ENCODE results near the gene PLEKHM3. TPM values are rescaled to one million over a fixed set of nuclear protein-coding genes. Genes with fewer than 3 reads are reported as not detected.
A peak's percentile ranks its signal among the peaks of the same experiment; 100 is the strongest.

Gene PLEKHM3
- polyA plus RNA-seq, 1 donor (not counting 4 experiments of a cell fraction or from before 2014, with no cell fraction given) = 2.9 TPM

GRCh38 chr2:207932106-207932505 is 93.2 kb downstream of the PLEKHM3 start:
- Histone ChIP-seq H3K36me3 (ENCODE audit: control insufficient read depth in 2 of 2, extremely low read depth in 1 of 2, insufficient read depth in 2 of 2, low read length in 2 of 2) (no peaks in the 10 kb centered on the region), H3K4me2 (ENCODE audit: control insufficient read depth, extremely low read depth, insufficient read depth, low read depth, low read length) (no peak overlapping the region), H3K27me3 (ENCODE audit: control insufficient read depth, extremely low read depth, insufficient read depth, low read length) (no peaks in the 10 kb centered on the region), H3K27ac (ENCODE audit: control insufficient read depth, insufficient read depth, low read length) (no peak overlapping the region), H3K4me1 (ENCODE audit: control insufficient read depth, extremely low read depth, insufficient read depth, low read length) (no peaks in the 10 kb centered on the region), H3K9ac (ENCODE audit: control insufficient read depth, extremely low read depth, insufficient read depth, low read length) (no peak overlapping the region), H3K9me3 (ENCODE audit: control insufficient read depth, low read depth, low read length) (no peaks in the 10 kb centered on the region), H4K20me1 (ENCODE audit: control insufficient read depth, extremely low read depth, insufficient read depth, low read length) (no peaks in the 10 kb centered on the region), H2AFZ (ENCODE audit: control insufficient read depth, low read length) (no peak overlapping the region), H3K9me1 (ENCODE audit: control insufficient read depth, extremely low read depth, insufficient read depth, low read length) (no peaks in the 10 kb centered on the region), H3K79me2 (ENCODE audit: control insufficient read depth, insufficient read depth, low read length) (no peaks in the 10 kb centered on the region), H3K4me3 (ENCODE audit: control insufficient read depth in 2 of 3, extremely low read depth in 1 of 3, insufficient read depth in 2 of 3, low read depth in 1 of 3, low read length in 3 of 3) (no peak overlapping the region)
- TF ChIP-seq EZH2 (IDR thresholded peaks at IDR 0.05; ENCODE audit: low read length) = no peak
- no peak for TF ChIP-seq CTCF (optimal IDR thresholded peaks at IDR 0.05 in 1 of 3, IDR thresholded peaks at IDR 0.05 in 1 of 3, conservative IDR thresholded peaks at IDR 0.05 in 1 of 3; ENCODE audit: extremely low read depth in 1 of 3, insufficient read depth in 2 of 3, low read length in 3 of 3)
- dilution Hi-C loops (cut with MboI; ENCODE audit: extremely low pct_ligation_motif_present, low sequenced_read_pairs) = no loop called here
- DNase-seq (ENCODE audit: low read depth, low spot score) = no peak
- no peak for FAIRE-seq

- Histone ChIP-seq H3K9me3 (ENCODE audit: control insufficient read depth, low read depth, low read length) (no peaks in the 10 kb centered on the region), H3K4me1 (ENCODE audit: control insufficient read depth, extremely low read depth, insufficient read depth, low read length) (no peaks in the 10 kb centered on the region), H3K36me3 (ENCODE audit: control insufficient read depth in 2 of 2, extremely low read depth in 1 of 2, insufficient read depth in 2 of 2, low read length in 2 of 2) (no peaks in the 10 kb centered on the region), H3K9me1 (ENCODE audit: control insufficient read depth, extremely low read depth, insufficient read depth, low read length) (no peaks in the 10 kb centered on the region), H4K20me1 (ENCODE audit: control insufficient read depth, extremely low read depth, insufficient read depth, low read length) (no peaks in the 10 kb centered on the region), H3K4me2 (ENCODE audit: control insufficient read depth, extremely low read depth, insufficient read depth, low read depth, low read length) (peak overlapping the region; percentile 33), H3K9ac (ENCODE audit: control insufficient read depth, extremely low read depth, insufficient read depth, low read length) (no peak overlapping the region), H3K4me3 (ENCODE audit: control insufficient read depth in 2 of 3, extremely low read depth in 1 of 3, insufficient read depth in 2 of 3, low read depth in 1 of 3, low read length in 3 of 3) (peak overlapping the region in 1 of 3 experiments; percentile 14), H3K27ac (ENCODE audit: control insufficient read depth, insufficient read depth, low read length) (no peak overlapping the region), H3K79me2 (ENCODE audit: control insufficient read depth, insufficient read depth, low read length) (no peaks in the 10 kb centered on the region), H3K27me3 (ENCODE audit: control insufficient read depth, extremely low read depth, insufficient read depth, low read length) (no peaks in the 10 kb centered on the region), H2AFZ (ENCODE audit: control insufficient read depth, low read length) (peak overlapping the region; percentile 31)
- DNase-seq (ENCODE audit: low read depth, low spot score) (no peak), FAIRE-seq (no peak)
- TF ChIP-seq CTCF (optimal IDR thresholded peaks at IDR 0.05 in 1 of 3, IDR thresholded peaks at IDR 0.05 in 1 of 3, conservative IDR thresholded peaks at IDR 0.05 in 1 of 3; ENCODE audit: extremely low read depth in 1 of 3, insufficient read depth in 2 of 3, low read length in 3 of 3) = no peak
- TF ChIP-seq EZH2 (IDR thresholded peaks at IDR 0.05; ENCODE audit: low read length) = no peak
- dilution Hi-C loops (cut with MboI; ENCODE audit: extremely low pct_ligation_motif_present, low sequenced_read_pairs) = no loop called here
Measured at GRCh38 chr2:207930747-207931146, 94.6 kb downstream of the PLEKHM3 start.

Measured in keratinocyte (primary cell).